ENCODE data around the gene ATXN7L1. TPM values are rescaled to one million over a fixed set of nuclear protein-coding genes. Genes with fewer than 3 reads are reported as not detected.

ATXN7L1 gene
- polyA plus RNA-seq, 1 experiment: 2.7 TPM

DNA sequence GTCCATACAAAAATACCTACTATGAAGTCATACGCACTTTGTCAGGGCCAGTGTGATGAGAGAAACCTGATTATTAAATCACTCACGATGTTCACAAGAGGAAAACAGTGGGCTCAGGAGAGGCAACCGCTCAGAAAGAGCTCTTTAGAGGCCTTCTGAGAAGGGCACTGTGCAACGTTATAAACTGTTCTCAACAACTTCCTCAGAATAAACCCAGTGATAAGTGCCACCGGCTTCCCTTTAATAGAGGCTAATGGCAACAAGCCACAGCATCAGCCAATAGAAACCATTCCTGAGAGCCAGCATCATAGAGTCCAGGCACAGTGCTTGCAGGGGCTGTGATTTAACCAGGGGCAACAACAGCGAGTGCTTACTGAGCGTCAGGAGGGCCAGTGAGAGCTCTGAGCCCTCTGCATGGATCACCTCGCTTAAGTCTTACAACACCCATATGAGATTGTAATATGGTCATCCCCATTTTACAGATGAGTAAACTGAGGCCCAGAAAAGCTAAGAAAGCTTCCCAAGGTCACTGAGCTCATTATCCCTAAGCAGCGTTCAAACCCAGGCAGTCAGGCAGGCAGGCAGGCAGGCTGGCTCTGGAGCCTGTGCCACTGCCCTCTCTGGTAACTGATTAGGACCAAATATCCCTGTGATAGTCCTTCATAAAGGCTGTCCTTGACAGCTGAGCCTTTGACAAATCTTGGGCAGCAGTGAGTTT, 30.9 kb upstream of the ATXN7L1 start:
- no peak for TF ChIP-seq CTCF (IDR thresholded peaks at IDR 0.05; ENCODE audit: insufficient read depth, low read depth, low read length)
- POLR2A ChIA-PET: no interaction called here
- CTCF ChIA-PET: interaction anchor here (1.4 kb wide), 1 partner anchor 30 kb away, joined by 4 read pairs; no protein-coding TSS in a partner anchor

DNA sequence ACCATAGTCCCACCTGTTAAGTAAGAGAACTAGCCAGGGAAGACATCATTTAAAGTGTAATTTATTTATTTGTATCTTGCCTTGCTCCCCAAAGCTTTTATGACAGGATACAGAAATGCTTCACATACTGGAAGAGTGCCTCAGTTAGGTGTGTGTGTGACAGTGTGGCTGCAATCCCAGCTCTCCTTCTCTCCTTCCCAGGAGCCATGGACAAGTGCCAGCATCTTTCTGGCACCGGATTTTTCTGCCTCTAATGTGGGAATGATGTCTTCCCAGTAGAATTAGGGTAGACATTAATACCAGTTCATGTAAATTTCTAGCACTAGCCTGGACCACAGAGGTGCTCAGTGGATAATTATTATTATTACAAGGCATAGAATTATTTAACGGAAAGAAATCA, 30.3 kb upstream of the ATXN7L1 start:
- ChIA-PET CTCF (interaction anchor here (1.4 kb wide), 1 partner anchor 29 kb away, joined by 4 read pairs; no protein-coding TSS in a partner anchor), POLR2A (no interaction called here)
- TF ChIP-seq CTCF (IDR thresholded peaks at IDR 0.05; ENCODE audit: insufficient read depth, low read depth, low read length): no peak
- no peaks in the 10 kb centered on the region for H3K27me3 ChIP-seq (ENCODE audit: control insufficient read depth, insufficient read depth, low read length)
- no peak for DNase-seq (ENCODE audit: low read depth)
- no peak overlapping the region for H3K4me3 ChIP-seq (ENCODE audit: low read depth, low read length)
- 0 out of 2 replicates have a peak, but pooled peaks cover 1% of the 10 kb centered on the region for H3K36me3 ChIP-seq (ENCODE audit: control insufficient read depth, insufficient read depth, low read length)

More for the DNA sequence above, 30.9 kb upstream of the ATXN7L1 start:
- no peak overlapping the region for H3K4me3 ChIP-seq (ENCODE audit: low read depth, low read length)
- no peak for DNase-seq (ENCODE audit: low read depth)
- H3K36me3 ChIP-seq (ENCODE audit: control insufficient read depth, insufficient read depth, low read length): 0 out of 2 replicates have a peak, but pooled peaks cover 1% of the 10 kb centered on the region
- no peaks in the 10 kb centered on the region for H3K27me3 ChIP-seq (ENCODE audit: control insufficient read depth, insufficient read depth, low read length)

- H3K27me3 ChIP-seq (ENCODE audit: control insufficient read depth, insufficient read depth, low read length): no peaks in the 10 kb centered on the region
- TF ChIP-seq CTCF (IDR thresholded peaks at IDR 0.05; ENCODE audit: insufficient read depth, low read depth, low read length): no peak
- no peak for DNase-seq (ENCODE audit: low read depth)
- H3K4me3 ChIP-seq (ENCODE audit: low read depth, low read length): no peak overlapping the region
- ChIA-PET POLR2A (no interaction called here), CTCF (interaction anchor here (1.4 to 1.6 kb wide), 2 partner anchors 29 kb away, joined by 4 to 5 read pairs; no protein-coding TSS in a partner anchor)
- H3K36me3 ChIP-seq (ENCODE audit: control insufficient read depth, insufficient read depth, low read length): 0 out of 2 replicates have a peak, but pooled peaks cover 1% of the 10 kb centered on the region
Observed at GRCh38 chr7:105905910-105906568, 29.6 kb upstream of the ATXN7L1 start.

GRCh38 chr7:105905209-105905909, 29.0 kb upstream of the ATXN7L1 start:
- Histone ChIP-seq H3K36me3 (ENCODE audit: control insufficient read depth, insufficient read depth, low read length) (no peaks in the 10 kb centered on the region), H3K4me3 (ENCODE audit: low read depth, low read length) (no peak overlapping the region), H3K27me3 (ENCODE audit: control insufficient read depth, insufficient read depth, low read length) (no peaks in the 10 kb centered on the region)
- DNase-seq (ENCODE audit: low read depth): no peak
- ChIA-PET POLR2A (no interaction called here), CTCF (interaction anchor here (0.5 to 1.6 kb wide), 2 partner anchors 28 to 43 kb away, joined by 3 to 5 read pairs; no protein-coding TSS in a partner anchor)
- TF ChIP-seq CTCF (IDR thresholded peaks at IDR 0.05; ENCODE audit: insufficient read depth, low read depth, low read length): no peak

DNA sequence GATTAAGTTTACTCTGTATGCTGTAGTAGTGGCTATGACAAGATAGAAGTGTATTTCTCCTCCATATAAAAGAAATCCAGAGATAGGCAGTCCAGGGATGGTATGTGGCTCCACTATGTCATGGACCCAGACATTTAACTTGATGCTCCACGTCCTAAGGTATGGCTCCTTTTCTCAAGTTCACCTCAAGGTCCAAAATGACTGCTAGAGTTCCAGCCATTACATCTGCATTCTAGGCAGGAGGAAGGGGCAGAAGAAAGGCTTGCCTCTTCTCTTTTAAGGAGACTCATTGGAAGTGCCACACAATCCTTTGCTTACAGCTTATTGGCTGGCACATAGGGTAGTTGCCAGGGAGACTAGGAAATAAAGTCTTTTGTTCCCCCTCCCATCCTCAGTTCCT, 27.7 kb upstream of the ATXN7L1 start:
- DNase-seq (ENCODE audit: low read depth): no peak
- H3K27me3 ChIP-seq (ENCODE audit: control insufficient read depth, insufficient read depth, low read length): no peaks in the 10 kb centered on the region
- no peaks in the 10 kb centered on the region for H3K36me3 ChIP-seq (ENCODE audit: control insufficient read depth, insufficient read depth, low read length)
- CTCF ChIA-PET: no interaction called here
- POLR2A ChIA-PET: no interaction called here
- TF ChIP-seq CTCF (IDR thresholded peaks at IDR 0.05; ENCODE audit: insufficient read depth, low read depth, low read length): no peak
- H3K4me3 ChIP-seq (ENCODE audit: low read depth, low read length): no peak overlapping the region

All from BJ (cell line).